Measurements from ENCODE around the gene ANKRD37. TPM values are rescaled to one million over a fixed set of nuclear protein-coding genes. Genes with fewer than 3 reads are reported as not detected.

ANKRD37 gene
- total RNA-seq, 2 experiments from 2014 or later: 51.2 to 54.6 TPM

DNA sequence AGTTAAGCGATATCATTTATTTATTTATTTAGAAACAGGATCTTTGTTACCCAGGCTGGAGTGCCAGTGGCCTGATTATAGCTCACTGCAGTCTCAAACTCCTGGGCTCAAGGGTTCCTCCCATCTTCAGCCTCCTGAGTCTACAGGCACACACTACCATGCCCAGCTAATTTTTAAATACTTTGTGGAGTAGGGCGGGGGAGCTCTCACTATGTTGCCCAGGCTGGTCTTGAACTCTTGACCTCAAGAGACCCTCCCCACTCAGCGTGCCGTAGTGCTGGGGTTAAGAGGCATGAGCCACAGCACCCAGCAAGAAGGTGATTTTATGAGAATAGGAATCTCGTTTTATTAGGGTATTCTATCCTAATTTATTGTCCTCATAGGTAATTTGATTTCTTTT is 33.0 kb downstream of the ANKRD37 start:
- no peaks in the 10 kb centered on the region for H3K9me3 Mint-ChIP-seq
- POLR2A ChIA-PET: no interaction called here
- intact Hi-C loops (cut with micrococcal nuclease): no loop called here

GRCh38 chr4:185435466-185435865 is 38.8 kb downstream of the ANKRD37 start:
- H3K27me3 Mint-ChIP-seq: peaks cover 3% of the 10 kb centered on the region
- no peaks in the 10 kb centered on the region for H3K36me3 Mint-ChIP-seq (ENCODE audit: low read depth)
- no peaks in the 10 kb centered on the region for H3K9me3 Mint-ChIP-seq
- intact Hi-C loops (cut with micrococcal nuclease): no loop called here
- POLR2A ChIA-PET: no interaction called here
- CTCF ChIA-PET: interaction anchor here (1.4 kb wide), 1 partner anchor 9 kb away, joined by 3 read pairs; the partner anchor contains the start of gene UFSP2
- no peak overlapping the region for H3K27ac Mint-ChIP-seq
- no peak for DNase-seq
- no peak for ATAC-seq
- no peak overlapping the region for H3K4me3 Mint-ChIP-seq
- no peaks in the 10 kb centered on the region for H3K4me1 Mint-ChIP-seq (ENCODE audit: low read depth)
- no peak for TF ChIP-seq CTCF (IDR thresholded peaks at IDR 0.05)

More for the DNA sequence above, 33.0 kb downstream of the ANKRD37 start:
- peaks cover 3% of the 10 kb centered on the region for H3K36me3 Mint-ChIP-seq (ENCODE audit: low read depth)
- CTCF ChIA-PET: interaction anchor here (0.8 kb wide), 1 partner anchor 9 kb away, joined by 3 read pairs; no protein-coding TSS in a partner anchor
- H3K4me1 Mint-ChIP-seq (ENCODE audit: low read depth): peaks cover 12% of the 10 kb centered on the region
- TF ChIP-seq CTCF (IDR thresholded peaks at IDR 0.05): no peak
- H3K4me3 Mint-ChIP-seq: no peak overlapping the region
- H3K27ac Mint-ChIP-seq: no peak overlapping the region
- no peak for ATAC-seq
- H3K27me3 Mint-ChIP-seq: peaks cover 5% of the 10 kb centered on the region
- DNase-seq: no peak

DNA sequence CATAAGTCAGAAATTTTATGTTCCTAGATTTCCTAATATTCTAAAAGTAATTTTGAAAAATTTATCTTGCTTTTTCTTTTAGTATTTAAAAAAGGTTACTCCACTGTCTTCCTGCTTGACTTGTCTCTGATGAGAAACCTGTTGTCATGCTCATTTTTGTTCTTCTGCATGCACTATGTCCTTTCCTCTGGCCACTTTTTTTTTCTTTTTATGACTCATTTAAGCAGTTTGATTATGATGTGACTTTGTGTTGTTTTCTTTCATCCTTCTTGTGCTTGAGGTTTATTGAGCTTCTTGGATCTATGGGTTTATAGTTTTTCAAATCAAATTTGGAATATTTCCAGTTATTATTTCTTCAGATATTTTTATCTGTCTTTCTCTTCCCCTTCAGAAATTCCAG is 41.2 kb downstream of the ANKRD37 start:
- CTCF ChIA-PET: no interaction called here
- ATAC-seq: no peak
- Mint-ChIP-seq H3K36me3 (ENCODE audit: low read depth) (no peaks in the 10 kb centered on the region), H3K27ac (no peak overlapping the region), H3K27me3 (peaks cover 1% of the 10 kb centered on the region), H3K4me3 (no peak overlapping the region), H3K9me3 (no peaks in the 10 kb centered on the region), H3K4me1 (ENCODE audit: low read depth) (no peaks in the 10 kb centered on the region)
- intact Hi-C loops (cut with micrococcal nuclease): no loop called here
- POLR2A ChIA-PET: no interaction called here
- DNase-seq: no peak
- TF ChIP-seq CTCF (IDR thresholded peaks at IDR 0.05): no peak

GRCh38 chr4:185441479-185441878 is 44.8 kb downstream of the ANKRD37 start:
- POLR2A ChIA-PET: no interaction called here
- H3K27ac Mint-ChIP-seq: no peak overlapping the region
- no peaks in the 10 kb centered on the region for H3K4me1 Mint-ChIP-seq (ENCODE audit: low read depth)

DNA sequence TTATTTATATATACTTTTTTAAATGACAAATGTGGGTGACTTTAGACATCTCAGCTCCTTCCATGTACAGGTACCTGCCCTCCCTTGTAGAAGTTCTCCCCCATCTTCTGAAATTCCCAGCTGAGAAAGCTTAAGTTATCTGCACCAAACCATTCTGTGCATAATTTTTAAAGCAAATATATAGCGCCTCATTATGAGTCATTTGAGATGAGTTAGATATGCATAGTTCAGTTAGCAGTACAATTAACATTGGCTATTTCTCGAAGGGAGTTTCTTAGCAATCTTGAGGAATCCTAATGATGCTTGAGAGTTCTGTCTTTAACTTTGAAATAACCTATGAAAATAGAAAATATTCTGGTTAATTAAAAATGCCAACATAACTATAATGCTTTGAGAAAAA is 48.6 kb downstream of the ANKRD37 start:
- peaks cover 1% of the 10 kb centered on the region for H3K27me3 Mint-ChIP-seq
- H3K4me1 Mint-ChIP-seq (ENCODE audit: low read depth): no peaks in the 10 kb centered on the region
- H3K9me3 Mint-ChIP-seq: no peaks in the 10 kb centered on the region
- intact Hi-C loops (cut with micrococcal nuclease): no loop called here
- no peaks in the 10 kb centered on the region for H3K36me3 Mint-ChIP-seq (ENCODE audit: low read depth)
- ChIA-PET POLR2A (no interaction called here), CTCF (interaction anchor here (1.2 kb wide), 1 partner anchor 153 kb away, joined by 4 read pairs; no protein-coding TSS in a partner anchor)
- TF ChIP-seq CTCF (IDR thresholded peaks at IDR 0.05): no peak
- no peak for DNase-seq
- ATAC-seq: no peak
- H3K27ac Mint-ChIP-seq: no peak overlapping the region
- H3K4me3 Mint-ChIP-seq: no peak overlapping the region

More at GRCh38 chr4:185441479-185441878, 44.8 kb downstream of the ANKRD37 start:
- peaks cover 1% of the 10 kb centered on the region for H3K27me3 Mint-ChIP-seq
- H3K9me3 Mint-ChIP-seq: no peaks in the 10 kb centered on the region
- DNase-seq: no peak
- no peak for TF ChIP-seq CTCF (IDR thresholded peaks at IDR 0.05)
- intact Hi-C loops (cut with micrococcal nuclease): no loop called here
- no peaks in the 10 kb centered on the region for H3K36me3 Mint-ChIP-seq (ENCODE audit: low read depth)
- no peak for ATAC-seq
- CTCF ChIA-PET: no interaction called here
- H3K4me3 Mint-ChIP-seq: no peak overlapping the region

Other genes with a start within 250 kb of the ANKRD37 start
- gene CFAP97, start 192.8 kb upstream of the ANKRD37 start, total RNA-seq: 10 to 100 TPM; 48.5 to 50.3 TPM
- 10 to 100 TPM; 24.0 to 24.3 TPM for gene SNX25, start 187.2 kb upstream of the ANKRD37 start, total RNA-seq
- 1 to 10 TPM; 1.1 to 1.2 TPM for gene LRP2BP, start 917 bp upstream of the ANKRD37 start, total RNA-seq
- gene UFSP2, start 29.1 kb downstream of the ANKRD37 start, total RNA-seq: 10 to 100 TPM; 32.0 to 36.1 TPM
- under 1 TPM; 0.45 to 0.81 TPM for gene CCDC110, start 74.9 kb downstream of the ANKRD37 start, total RNA-seq
- not detected for gene PDLIM3, start 138.7 kb downstream of the ANKRD37 start, total RNA-seq